Ishikawa (cell line): Measurements from ENCODE around the gene ZNF813.

Source experiments
- CEBPB ChIP-seq: IDR thresholded peaks from 2 replicates; pipeline ENCODE4 v1.6.1; 2012
- CREB1 ChIP-seq: IDR thresholded peaks from 2 replicates; pipeline ENCODE4 v1.6.1; 2012; ENCODE audit warnings: low read depth
- EGR1 ChIP-seq: IDR thresholded peaks from 2 replicates; pipeline ENCODE4 v1.6.1; 2012
- EP300 ChIP-seq: IDR thresholded peaks from 2 replicates; pipeline ENCODE4 v1.6.1; 2012; ENCODE audit warnings: borderline replicate concordance
- FOXM1 ChIP-seq: IDR thresholded peaks from 2 replicates; pipeline ENCODE4 v1.6.1; 2012; ENCODE audit warnings: low read depth, borderline replicate concordance
- NFIC ChIP-seq: IDR thresholded peaks from 2 replicates; pipeline ENCODE4 v1.6.1; 2012
- RAD21 ChIP-seq: IDR thresholded peaks from 2 replicates; pipeline ENCODE4 v1.6.1; 2012; ENCODE audit warnings: low read depth
- TAF1 ChIP-seq: IDR thresholded peaks from 2 replicates; pipeline ENCODE4 v1.6.1; 2012; ENCODE audit warnings: low read depth, mild to moderate bottlenecking
- TCF12 ChIP-seq: IDR thresholded peaks from 2 replicates; pipeline ENCODE4 v1.6.1; 2012; ENCODE audit warnings: low read depth
- TEAD4 ChIP-seq: IDR thresholded peaks from 2 replicates; pipeline ENCODE4 v1.6.1; 2012
- YY1 ChIP-seq: IDR thresholded peaks from 2 replicates; pipeline ENCODE4 v1.6.1; 2012; ENCODE audit warnings: low read depth
- ZBTB7A ChIP-seq: IDR thresholded peaks from 2 replicates; pipeline ENCODE4 v1.6.1; 2012; ENCODE audit warnings: low read depth
- TF ChIP-seq, protein P1 (sequence below): IDR thresholded peaks from 2 replicates; pipeline ENCODE4 v1.6.1; 2012; ENCODE audit warnings: low read depth, mild to moderate bottlenecking
- TF ChIP-seq, protein P2 (sequence below): IDR thresholded peaks from 2 replicates; pipeline ENCODE4 v1.6.1; 2012
- TF ChIP-seq, protein P3 (sequence below): IDR thresholded peaks from 2 replicates; pipeline ENCODE4 v1.6.1; 2012

The ZNF813 gene

DNA sequence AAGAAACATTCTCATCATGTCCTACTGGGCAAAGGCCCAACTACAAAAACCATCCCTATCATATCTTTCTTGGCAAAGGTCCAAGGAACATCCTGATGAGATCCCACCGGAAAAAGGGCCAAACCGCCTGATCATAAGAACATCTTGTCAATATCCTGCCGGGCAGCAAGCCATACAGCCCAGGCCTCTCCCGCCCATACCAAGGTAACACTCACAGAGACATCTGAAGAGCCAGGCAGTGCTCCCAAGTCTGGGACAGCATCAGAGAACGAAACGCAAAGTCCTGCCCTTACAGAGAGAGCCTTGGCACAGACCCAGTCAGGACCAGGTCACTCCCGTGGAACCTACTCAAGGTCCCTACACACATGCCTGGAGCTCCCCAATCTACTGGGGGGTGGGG is 51.9 kb downstream of the ZNF813 start:
- TF ChIP-seq YY1 (no peak), EGR1 (no peak), FOXM1 (no peak), CEBPB (no peak), TEAD4 (no peak), TAF1 (no peak)

DNA sequence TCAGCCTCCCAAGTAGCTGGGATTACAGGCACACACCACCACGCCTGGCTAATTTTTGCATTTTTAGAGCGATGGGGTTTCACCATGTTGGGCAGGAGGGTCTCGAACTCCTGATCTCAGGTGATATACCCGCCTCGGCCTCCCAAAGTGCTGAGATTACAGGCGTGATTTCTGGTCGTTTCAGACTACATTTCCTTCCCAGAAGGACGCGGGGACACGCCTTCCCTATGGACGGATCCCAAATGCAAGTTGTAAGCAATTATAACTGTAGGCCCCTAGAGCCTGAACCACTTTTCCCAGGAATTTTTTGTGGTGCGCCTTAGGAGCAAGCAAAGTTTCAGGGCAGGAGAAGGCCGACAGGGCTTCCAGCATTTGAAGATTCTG is 52.6 kb downstream of the ZNF813 start:
- TF ChIP-seq, protein P1, sequence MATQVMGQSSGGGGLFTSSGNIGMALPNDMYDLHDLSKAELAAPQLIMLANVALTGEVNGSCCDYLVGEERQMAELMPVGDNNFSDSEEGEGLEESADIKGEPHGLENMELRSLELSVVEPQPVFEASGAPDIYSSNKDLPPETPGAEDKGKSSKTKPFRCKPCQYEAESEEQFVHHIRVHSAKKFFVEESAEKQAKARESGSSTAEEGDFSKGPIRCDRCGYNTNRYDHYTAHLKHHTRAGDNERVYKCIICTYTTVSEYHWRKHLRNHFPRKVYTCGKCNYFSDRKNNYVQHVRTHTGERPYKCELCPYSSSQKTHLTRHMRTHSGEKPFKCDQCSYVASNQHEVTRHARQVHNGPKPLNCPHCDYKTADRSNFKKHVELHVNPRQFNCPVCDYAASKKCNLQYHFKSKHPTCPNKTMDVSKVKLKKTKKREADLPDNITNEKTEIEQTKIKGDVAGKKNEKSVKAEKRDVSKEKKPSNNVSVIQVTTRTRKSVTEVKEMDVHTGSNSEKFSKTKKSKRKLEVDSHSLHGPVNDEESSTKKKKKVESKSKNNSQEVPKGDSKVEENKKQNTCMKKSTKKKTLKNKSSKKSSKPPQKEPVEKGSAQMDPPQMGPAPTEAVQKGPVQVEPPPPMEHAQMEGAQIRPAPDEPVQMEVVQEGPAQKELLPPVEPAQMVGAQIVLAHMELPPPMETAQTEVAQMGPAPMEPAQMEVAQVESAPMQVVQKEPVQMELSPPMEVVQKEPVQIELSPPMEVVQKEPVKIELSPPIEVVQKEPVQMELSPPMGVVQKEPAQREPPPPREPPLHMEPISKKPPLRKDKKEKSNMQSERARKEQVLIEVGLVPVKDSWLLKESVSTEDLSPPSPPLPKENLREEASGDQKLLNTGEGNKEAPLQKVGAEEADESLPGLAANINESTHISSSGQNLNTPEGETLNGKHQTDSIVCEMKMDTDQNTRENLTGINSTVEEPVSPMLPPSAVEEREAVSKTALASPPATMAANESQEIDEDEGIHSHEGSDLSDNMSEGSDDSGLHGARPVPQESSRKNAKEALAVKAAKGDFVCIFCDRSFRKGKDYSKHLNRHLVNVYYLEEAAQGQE, result no peak
- no peak for TF ChIP-seq YY1
- TF ChIP-seq FOXM1, result no peak
- no peak for TF ChIP-seq TCF12
- no peak for TF ChIP-seq RAD21
- no peak for TF ChIP-seq TEAD4
- TF ChIP-seq, protein P2, sequence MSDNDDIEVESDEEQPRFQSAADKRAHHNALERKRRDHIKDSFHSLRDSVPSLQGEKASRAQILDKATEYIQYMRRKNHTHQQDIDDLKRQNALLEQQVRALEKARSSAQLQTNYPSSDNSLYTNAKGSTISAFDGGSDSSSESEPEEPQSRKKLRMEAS, result no peak
- no peak for TF ChIP-seq EP300
- no peak for TF ChIP-seq NFIC

DNA sequence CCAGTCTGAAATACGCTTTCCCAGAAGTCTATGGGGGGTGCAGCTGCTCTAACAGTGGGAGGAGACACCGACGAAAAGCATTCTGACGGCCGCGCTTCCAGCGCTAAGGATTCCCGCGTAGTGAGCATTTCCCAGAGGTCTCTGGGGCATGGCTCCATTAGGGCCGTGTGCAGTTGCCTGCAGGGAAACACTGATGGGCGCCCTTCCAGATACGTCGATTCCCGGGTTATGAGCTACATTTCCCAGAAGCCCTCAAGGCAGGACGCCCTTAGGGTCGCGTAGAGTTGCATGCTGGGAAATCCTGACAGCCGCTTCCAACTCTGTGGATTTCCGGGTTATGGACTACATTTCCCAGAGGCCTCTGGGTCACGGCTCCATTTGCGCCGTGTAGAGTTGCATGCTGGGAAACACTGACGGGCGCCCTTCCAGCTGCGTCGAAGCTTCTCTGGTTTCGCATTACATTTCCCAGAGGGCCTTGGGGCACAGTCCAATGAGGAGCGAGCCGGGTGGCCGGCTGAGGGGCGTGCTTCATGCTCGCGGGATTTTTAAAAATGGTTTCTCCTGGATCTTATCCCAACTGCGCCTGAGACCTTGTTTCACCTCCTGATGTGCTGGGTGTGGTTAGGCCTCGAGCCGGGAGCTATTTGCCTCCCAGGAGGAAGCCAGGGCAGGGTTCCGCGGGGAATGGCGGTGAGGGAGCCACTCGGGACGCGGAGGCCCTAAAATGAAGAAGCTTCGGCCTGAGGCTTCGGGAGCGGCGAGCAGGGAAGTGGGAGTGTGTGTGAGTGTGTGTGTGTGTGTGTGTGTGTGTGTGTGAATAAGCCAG is 53.2 kb downstream of the ZNF813 start:
- TF ChIP-seq, protein P2, result peak; percentile 73
- TF ChIP-seq NFIC, result peak; percentile 76
- TF ChIP-seq ZBTB7A, result 0 out of 2 replicates have a peak, but pooled peaks have one; percentile 33
- no peak for TF ChIP-seq TEAD4
- no peak for TF ChIP-seq EP300
- TF ChIP-seq, protein P1, result no peak
- TF ChIP-seq, protein P3, sequence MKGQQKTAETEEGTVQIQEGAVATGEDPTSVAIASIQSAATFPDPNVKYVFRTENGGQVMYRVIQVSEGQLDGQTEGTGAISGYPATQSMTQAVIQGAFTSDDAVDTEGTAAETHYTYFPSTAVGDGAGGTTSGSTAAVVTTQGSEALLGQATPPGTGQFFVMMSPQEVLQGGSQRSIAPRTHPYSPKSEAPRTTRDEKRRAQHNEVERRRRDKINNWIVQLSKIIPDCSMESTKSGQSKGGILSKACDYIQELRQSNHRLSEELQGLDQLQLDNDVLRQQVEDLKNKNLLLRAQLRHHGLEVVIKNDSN, result peak; percentile 56; the same call in 1 of the 2 replicates
- TF ChIP-seq YY1, result peak; percentile 82
- peak; percentile 42; the same call in 1 of the 2 replicates for TF ChIP-seq TAF1
- TF ChIP-seq TCF12, result peak; percentile 56
- TF ChIP-seq EGR1, result no peak
- TF ChIP-seq CREB1, result peak; percentile 66; the same call in 1 of the 2 replicates
- 0 out of 2 replicates have a peak, but pooled peaks have one; percentile 32 for TF ChIP-seq FOXM1

DNA sequence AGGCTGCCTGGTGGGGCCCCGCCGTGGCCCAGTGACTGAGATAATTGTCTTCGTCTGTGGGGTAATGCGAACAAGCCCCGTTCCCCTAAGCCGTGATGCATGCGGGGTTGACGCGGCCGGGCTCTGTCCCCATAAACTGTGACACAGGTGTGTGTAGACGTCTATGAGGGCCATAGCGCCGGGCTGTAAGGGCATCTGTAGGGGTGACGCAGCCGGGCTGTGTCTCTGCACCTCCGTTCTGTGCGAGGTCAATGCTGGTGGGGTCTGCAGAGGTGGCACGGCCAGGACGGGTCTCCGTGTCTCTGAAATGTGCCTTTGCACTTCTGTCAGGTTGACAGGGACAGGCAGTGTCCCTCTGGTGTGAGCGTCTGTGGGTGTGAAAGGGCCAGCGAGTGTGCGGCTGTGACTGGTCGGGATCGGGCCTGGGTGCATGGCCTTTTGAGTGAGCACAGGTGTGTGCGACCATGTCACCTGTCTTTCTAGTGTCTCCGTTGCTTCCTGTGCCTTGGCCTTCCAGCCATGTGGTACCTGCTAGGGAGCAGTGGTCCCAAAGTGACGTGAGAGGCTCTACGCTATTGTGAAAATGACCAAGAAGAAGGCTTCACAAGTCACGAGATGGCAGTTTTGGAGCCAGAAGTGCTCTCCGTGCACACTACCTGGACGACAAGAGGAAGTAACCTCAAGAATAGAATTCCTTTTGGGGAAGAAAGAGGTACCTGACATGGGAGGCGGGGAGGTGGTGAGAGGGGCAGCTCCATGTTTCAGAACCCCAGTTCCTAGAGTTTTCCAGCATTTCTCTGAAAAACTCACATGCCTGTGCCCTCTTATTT is 54.1 kb downstream of the ZNF813 start:
- TF ChIP-seq NFIC, result no peak
- no peak for TF ChIP-seq TAF1
- TF ChIP-seq, protein P3, result no peak
- TF ChIP-seq, protein P2, result 0 out of 2 replicates have a peak, but pooled peaks have one; percentile 4
- no peak for TF ChIP-seq TEAD4
- no peak for TF ChIP-seq TCF12

DNA sequence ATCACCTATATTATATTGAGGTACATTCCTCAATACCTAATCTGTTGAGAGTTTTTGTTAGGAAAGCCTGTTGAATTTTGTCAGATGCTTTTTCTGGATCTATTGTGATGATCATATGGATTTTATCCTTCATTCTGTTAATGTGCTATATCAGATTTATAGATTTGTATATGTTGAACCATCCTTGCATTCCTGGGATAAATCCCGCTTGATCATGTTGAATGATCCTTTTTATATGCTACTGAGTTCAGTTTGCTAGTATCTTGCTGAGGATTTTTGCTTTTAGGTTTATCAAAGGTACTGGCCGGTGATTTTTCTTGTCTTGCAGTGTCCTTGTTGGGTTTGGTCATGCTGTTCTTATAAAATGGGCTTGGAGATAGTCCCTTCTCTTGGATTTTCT is 58.4 kb downstream of the ZNF813 start:
- TF ChIP-seq TCF12 (no peak), TAF1 (no peak), ZBTB7A (no peak), EGR1 (no peak), NFIC (no peak), CEBPB (no peak)
- TF ChIP-seq, protein P3, result no peak
